ENCODE results near the gene ACTG1.

ACTG1 gene

DNA sequence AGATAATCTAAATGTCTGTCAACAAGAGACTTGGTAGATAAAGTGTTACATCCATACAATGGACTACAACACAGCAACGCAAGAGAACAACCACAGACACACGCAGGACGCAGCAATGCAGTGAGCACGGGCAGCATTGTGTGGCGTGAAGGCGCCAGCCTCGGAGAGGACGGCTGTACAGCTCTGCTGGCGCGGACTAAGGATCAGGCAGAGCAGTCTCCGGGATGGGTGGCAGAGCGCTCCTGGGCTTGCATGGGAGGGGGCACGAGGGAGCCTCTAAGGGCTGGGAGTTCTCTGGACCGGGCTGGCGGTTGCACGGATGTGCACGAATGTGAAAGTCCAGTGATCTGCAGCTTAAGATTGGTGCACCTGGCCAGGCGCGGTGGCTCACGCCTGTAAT, 34.5 kb downstream of the ACTG1 start:
- no peak for DNase-seq

DNA sequence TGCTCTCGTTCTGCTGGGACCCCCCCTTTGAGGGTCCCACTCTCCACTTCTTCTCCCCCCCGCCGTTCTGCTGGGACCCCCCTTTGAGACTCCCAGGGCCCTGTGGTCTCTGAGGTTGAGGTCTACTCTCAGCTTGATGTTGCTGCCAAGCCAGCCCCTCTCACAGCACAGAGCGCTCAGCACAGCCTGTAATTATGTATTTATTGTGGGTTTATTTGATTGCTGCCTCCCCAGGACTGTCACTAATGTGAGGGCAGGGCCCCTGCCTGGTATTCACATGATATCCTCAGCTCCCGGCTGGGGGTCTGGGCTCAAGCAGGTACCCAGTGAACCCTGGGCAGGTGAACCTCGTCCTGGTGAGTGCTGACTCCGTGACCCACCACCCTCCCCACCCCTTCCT, 35.4 kb downstream of the ACTG1 start:
- DNase-seq: no peak

DNA sequence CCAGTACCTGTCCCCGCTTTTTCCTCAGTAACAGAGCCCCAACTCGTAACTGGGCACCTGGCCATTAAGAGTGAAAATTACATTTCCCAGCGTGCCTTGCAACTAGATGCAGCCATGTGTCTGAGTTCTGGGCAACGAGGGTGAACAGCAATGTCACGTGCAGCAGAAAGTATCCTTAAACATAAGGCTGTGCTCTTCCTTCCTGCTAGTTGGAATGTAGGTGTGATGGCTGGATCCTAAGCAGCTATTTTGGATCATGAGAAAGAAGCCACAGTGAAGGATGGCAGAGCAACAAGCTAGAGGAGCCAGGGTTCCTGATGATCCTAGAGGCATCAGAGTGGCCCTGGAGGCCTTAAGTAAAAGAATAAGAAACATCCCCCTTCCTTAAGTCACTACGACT, 36.0 kb downstream of the ACTG1 start:
- no peak for DNase-seq

DNA sequence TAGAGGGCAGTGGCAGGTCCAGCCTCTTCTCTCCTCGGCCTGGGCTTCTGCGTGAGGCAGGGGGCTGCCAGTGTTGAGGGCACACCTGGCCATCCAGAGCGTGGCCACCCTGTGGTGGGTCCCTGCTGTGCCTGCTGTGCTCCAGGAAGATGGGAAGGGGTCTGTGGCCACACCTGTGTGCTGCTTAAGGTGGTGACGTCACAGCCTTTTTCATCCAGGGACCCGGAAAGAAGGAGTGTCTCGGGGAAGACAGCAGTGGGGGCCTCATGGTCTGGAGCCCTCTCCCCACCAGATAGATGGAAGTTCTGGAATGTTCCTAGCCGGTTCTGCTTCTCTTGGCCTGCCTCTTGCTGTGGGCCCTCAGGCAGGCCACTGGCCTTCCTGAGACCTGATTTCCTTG, 36.5 kb downstream of the ACTG1 start:
- no peak for DNase-seq

DNA sequence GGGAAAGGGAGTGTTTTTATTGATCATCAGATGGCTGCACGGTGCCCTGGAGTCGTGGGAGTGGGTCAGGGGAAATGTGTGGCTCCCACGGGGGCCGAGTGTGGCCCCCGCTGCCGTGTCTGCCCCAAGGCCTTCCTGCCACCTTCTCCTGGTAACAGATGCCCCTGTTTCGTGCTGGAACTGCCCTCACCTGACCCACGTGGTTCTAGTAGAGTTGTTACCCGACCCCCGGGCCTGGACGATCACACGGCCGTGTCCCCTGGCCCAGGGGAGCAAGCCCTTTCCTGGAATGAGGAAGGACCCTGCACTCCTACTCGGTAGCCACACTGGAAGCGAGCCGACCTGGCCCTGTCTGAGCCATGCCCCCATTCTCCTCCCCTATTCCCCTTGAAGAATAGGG, 37.6 kb downstream of the ACTG1 start:
- DNase-seq: no peak

DNA sequence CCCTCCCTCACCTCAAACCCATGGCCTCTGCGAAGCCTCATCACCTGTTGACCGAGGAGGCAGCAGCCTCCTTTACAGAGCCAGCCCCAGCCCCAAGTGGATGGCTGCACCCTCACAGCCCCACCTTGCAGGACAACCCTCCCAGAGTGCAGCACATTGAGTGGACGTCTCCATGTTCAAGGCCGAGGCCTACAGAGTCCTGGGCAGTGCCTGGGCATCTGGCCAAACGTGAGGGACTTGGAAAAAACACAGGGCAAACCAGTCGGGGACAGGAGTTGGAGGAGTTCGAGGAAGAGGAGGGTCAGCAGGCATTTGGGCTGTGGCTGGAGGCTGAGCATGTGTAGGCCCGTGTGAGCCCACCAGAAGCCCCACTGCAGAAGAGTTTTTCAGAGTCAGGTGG, 39.6 kb downstream of the ACTG1 start:
- DNase-seq: no peak

DNA sequence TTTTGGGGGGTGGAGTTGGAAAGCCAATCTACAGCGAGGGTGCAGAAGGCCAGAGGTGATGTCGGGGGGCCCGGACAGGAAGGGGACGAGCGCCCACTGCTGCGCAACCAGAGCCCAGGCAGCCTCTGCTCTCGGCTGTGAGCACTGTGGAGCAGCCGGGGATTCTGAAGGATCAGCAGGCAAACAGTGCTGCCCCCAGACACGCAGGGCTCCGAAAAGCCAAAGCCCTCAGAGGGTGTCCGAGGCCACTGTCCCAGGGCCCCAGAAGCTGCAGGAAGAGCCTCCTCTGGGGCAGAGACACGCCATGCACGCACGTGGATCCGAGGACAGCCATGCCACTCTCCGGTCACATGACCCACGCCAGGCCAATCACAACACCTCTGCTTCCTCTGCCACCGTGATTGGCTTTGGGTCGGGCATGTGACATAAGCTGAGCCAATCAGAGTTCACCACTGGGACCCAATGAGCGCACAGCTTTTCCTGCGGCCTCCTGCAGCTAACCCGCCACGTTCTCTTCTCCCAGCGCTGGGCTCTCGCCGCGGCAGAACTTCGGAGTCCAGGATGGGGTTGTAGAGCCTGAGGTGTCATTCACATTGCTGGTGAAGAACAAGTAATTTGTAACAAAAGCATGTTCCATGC, 40.7 kb downstream of the ACTG1 start:
- peak; percentile 9 for DNase-seq

DNA sequence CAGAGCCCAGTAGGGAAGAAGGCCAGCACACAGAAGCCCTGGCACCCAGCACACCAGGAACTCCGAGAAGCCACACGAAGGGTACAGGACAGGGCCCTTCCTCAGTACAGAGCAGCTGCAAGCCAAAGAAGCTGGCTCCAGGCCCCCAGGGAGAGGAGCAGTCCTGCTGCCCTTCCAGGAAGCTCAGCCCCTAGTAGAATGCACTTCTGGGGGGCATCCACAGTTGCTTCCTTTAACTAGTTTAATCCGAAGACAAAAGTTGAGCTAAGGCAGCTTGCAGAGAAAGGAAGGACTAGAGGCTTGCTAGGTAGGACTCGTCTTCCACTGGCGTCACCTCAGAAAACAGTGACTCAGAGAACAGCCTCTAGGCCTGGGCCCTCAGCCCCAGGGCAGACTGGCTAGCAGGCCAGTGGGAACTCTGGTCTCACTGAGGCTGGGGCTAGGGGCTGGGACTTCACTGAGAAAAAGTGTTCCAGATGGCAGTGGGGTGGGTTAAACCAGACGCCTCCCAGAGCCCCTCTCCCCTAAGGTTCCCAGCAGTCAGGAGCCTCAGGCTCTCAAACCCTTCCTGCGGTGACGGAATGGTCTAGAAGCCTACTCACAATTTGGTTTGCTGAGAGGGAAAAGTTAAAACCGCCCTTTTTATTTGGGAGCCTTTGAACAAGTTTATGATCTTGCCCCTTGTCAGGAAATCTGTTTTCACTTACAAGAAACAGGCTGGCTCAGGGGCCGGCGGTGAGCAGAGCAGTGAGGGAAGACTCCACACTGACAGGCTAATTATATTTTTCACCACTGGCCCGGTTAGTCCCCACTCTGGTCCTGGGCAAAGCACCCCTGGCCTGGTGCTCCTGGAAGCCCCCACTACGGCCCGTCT, 41.4 kb downstream of the ACTG1 start:
- DNase-seq: no peak

DNA sequence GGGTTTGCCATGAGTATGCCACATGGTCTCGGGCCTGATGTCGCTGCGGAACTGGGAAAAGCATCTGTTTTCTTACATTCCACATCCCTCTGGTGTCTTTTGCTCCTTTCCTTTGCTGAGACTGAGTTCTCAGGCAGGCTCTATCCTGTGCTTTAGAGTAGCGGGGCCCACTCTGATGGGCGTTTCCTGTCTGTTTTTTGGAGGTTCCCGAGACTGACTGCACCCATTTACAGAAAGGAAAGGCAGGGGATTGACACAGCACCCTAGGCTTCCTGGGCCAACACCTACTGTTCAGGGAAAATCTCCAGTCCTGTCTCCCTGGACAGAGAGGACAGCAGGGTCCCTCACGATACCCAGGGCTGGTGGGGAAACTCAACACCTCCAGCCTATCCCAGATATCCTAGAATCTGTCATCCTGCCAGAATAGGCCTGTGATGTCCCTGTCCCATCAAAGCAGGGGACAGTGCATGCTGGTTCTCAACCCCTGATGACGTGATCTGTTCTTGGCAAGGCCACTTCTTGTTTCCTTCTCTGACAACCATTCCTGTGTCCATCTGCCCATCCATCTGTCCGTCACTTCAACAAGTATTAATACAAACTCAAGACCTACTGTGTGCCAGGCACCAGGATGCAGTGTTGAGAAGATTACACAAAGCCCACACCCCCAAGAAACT, 42.2 kb downstream of the ACTG1 start:
- DNase-seq: no peak

DNA sequence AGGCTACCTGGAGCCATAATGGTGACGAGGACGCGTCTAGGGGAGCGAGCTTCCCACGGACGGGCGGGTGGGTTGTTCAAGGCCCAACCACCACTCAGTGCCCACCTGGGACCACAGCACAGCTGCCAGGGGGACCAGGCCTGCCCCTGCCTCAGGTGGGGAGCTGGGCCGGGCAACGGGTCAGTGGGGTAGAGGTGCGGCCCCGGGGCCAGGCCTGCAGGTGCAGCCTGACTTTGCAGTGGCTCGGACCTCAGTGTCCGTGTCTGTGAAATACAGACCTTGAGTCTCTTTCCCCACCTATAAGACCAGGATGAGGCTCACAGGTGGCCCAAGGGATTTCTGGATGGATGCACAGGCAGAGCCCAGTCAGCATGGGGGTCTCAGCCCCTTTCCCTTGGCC, 43.3 kb downstream of the ACTG1 start:
- DNase-seq: no peak

DNA sequence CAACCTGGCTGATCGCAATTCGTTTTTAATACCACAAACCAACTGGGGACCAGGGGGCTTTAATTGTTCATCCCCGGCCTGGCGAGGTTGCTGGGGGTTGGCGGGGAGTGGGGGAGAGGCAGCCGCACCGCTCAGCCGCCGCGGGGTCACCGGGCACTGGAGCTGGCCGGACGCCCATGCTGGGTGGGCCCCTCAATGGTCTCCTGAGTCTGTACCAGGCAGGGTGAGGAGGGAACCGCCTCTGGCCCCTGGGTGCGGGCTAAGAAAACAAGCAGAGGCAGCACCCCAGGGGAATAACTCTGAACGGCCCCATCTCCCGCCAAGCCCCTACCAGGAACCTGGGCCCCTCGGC, 43.9 kb downstream of the ACTG1 start:
- DNase-seq: no peak

DNA sequence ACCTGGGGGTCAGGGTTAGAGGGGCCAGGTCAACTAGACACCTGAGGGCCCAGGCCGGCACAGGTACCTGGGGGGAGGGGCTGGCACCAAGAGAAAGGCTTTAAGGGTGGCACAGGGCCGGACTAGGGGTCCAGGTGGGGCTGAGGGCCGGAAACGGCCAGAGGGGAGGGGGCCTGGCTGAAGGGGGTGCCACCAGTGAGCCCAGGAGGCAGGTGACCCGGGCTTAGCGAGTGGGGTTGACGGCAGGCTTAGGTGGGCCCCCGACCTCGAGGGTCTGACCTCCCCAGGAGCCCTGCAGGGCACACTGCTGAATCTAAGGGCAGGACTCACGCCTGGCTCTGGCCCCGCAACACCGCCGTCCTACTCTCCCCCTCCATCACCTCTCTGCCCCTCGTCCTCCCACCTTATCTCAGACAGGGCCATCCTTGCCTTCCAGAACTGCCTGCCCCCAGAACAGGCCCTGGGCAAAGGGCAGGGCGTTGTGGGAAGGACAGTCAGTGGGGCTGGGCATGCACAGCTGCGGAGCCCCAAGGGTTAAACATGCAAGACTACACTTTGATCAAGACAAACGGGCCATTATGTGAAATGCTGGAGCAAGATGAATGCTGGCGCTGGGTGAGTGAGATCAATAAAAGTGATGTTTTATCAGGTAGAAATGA, 44.4 kb downstream of the ACTG1 start:
- DNase-seq: no peak

DNA sequence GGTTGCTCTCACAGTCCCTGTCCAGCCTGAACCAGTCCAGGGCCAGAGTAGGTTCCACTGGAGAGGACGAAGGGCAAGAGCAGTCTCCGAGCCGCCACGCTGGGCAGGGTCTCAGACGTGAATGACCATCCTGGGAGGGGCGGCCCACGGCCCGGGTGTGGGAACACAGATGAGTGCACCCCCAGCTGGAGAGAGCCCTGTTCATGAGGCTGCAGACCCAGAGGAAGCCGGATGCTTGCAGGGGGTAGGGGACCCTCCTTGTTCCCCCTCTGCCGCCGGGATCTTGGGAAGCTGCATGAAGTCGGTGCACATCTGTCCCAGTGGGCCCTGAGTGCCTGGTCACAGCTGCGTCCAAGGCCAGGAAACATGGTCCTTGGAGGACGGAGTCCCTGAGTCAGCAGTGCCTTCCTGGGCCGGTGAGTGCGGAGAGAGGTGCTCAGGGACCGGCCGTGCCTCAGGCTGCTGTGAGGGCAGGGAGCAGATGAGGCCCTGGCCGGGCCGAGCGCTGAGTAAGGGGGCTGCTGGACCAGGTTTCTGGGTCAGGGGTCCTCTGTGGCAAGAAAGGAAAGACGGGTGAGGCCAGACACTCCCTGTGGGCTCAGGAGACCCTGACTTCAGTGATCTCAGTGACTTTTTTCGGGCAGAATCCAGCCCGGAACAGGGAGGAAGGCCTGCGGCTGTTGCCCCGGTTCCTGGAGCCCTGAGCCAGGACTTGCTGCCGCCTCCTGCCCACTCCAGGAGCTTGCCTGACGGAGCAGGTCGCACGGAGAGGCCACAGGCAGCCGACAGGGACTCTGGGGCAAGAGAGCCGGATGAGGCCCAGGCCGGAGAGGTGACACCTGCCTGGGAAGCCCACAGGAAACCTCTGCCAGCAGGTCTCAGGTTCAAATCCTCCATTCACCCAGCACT, 45.8 kb downstream of the ACTG1 start:
- no peak for DNase-seq

DNA sequence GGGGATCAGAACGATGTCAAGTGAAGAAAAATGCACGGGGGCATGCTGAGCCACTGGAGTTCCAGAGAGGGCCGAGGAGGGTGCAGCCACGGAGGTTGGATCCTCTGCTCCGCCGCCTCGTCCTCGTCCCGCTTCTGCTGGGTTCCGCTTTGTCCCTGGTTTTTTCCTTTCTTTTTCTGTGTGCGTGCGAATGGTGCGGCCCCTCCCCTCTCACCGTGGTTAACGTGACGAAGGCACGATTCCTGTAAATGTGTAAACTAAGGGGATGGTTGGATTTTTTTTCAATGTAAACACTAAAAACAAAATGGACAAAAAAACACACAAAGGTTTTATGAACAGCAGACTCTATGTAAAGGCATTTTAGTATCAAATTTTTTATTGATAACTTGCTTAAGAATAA, 46.7 kb downstream of the ACTG1 start:
- DNase-seq: no peak

DNA sequence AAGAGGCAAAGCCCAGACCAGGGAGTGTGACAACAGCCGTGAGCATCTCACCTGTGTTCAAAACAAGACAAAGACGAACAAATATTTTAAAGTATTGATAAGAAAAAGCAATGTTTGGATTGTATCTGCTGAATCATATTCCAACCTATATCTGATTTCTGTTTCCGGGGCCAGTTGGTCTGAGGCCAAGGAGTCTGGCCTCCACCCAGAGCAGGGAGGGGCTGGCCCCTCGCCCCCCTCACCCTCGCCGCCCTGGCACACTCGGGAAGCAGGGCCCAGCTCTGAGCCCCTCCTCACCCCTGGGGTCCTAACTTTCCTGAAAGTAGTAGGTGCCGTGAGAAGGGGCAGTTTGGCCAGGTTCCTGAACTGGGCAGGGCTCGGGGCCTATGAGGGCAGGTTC, 48.0 kb downstream of the ACTG1 start:
- no peak for DNase-seq

DNA sequence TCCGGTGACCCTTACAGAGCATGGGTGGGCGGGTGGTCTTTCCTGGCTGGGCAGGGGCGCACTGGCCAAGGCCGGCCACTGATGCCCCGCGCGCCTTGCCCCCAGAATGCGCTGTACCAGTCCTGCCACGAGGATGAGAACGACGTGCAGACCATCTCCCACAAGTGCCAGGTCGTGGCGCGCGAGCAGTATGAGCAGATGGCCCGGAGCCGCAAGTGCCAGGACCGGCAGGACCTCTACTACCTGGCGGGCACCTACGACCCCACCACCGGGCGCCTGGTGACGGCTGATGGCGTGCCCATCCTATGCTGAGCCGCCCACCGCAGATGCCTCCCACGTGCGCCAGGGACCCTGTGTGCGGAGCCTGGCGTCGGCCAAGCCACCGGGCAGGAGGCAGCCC, 49.1 kb downstream of the ACTG1 start:
- no peak for DNase-seq

DNA sequence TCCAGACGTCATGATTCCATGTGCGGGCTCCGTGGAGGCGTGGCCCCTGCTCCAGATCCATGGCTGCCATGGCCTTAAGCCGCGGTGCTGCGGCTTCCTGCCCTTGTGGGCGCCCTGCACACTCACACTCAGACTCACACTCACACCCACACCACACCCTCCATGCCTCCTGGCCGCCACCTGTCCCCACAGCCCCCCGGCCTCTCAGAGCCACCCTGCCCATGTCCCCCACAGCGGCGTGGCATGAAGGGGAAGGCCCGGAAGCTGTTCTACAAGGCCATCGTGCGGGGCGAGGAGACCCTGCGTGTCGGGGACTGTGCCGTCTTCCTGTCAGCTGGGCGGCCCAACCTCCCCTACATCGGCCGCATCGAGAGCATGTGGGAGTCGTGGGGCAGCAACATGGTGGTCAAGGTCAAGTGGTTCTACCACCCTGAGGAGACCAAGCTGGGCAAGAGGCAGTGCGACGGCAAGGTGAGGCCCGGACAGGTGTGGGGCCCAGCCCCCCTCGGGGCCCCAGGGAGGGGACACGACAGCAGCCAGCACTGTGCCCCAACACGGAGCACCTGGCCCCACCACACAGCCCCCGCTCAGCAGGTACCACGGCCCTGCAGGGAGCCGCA, 50.0 kb downstream of the ACTG1 start:
- no peak for DNase-seq

DNA sequence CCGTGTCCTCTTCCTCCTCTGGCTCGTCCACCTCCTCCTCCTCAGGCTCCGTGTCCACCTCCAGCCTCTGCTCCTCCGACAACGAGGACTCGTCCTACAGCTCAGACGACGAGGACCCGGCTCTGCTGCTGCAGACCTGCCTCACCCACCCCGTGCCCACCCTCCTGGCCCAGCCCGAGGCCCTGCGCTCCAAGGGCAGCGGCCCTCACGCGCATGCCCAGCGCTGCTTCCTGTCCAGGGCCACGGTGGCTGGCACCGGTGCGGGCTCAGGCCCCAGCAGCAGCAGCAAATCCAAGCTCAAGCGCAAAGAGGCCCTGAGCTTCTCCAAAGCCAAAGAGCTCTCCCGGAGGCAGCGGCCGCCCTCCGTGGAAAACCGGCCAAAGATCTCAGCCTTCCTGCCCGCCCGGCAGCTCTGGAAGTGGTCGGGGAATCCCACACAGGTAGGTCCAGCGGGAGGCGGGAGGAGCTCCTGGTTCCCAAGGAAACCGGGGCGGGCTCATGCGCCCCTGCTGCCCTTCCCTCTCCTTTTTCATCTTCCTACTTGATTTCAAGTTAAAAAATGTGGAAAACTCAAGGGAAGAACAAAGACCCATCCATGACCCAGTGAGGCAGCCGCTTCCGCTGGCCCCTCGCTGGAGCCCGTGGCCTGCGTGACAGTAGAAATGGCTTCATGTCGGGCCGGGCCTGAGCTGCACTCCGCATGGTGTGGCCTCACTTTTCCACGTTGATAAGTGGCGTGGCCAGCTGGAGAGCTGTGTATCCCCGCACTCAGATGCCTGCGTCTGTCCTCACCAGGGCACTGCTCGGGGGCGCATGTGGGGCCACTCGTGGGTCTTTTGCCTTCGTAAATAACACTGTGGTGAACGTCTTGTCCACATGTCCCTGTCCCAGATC, 50.7 kb downstream of the ACTG1 start:
- DNase-seq: no peak

DNA sequence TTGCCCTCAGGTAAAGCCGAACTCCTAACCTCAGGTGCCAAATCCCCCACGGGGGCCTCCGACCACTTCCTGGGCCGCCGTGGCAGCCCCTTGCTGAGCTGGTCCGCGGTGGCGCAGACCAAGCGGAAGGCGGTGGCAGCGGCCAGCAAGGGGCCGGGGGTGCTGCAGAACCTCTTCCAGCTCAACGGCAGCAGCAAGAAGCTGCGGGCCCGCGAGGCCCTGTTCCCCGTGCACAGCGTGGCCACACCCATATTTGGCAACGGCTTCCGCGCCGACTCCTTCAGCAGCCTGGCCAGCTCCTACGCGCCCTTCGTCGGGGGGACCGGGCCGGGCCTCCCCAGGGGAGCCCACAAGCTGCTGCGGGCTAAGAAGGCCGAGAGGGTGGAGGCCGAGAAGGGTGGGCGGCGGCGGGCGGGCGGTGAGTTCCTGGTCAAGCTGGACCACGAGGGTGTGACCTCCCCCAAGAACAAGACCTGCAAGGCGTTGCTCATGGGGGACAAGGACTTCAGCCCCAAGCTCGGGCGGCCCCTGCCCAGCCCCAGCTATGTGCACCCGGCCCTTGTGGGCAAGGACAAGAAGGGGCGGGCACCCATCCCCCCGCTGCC, 51.6 kb downstream of the ACTG1 start:
- peak; percentile 65 for DNase-seq
